GM21576 (cell line): ENCODE data around the gene UBR2.
"Not testable (repeated sequence)": the region's sequence is repeated elsewhere in the genome, so short reads cannot be mapped to it uniquely, and the experiment has no call there.

Experiments used
- ATAC-seq: cut with Tn5 transposase; IDR thresholded peaks from one replicate; pipeline ENCODE4 v1.9.1; 2021; ENCODE audit warnings: mild to moderate bottlenecking, moderate library complexity; ENCODE audit not compliant: unreplicated experiment

UBR2 gene

DNA sequence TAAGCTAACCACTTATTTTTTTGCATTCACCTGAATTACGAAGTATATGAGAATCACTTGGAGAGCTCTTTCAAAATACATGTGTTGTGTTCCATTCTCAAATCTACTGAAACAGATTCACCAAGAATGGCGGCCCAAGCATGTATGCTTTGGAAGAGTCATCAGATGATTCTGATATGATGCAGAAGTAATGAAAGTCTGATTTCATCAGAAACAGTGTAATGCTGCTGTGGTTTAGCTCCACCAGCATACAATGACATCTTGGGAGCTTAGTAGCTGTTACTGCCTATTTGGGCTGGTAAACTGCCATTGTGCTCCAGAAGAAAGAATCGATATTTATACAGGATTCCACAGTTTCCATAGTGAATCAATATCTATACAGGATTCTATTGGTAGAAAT is 52.9 kb downstream of the UBR2 start:
- ATAC-seq, result no peak

DNA sequence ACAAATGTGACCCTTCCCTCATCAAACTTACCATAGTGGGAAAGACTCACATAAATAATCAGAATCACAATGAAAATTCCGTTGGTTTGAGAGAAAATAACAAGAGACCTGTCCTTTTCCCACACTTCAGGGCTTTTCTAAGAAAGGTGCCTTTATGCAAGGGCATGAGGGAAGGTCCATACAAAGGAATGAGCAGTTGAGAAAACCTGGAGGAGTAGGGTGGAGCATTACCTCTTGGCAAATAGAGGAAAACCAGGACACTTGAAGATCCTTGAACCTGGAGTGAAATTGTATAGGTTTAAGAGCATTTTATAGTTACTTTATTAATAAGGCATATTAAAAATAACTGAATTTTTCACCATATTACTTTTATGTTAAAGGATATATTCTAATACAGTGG is 54.3 kb downstream of the UBR2 start:
- ATAC-seq, result no peak

DNA sequence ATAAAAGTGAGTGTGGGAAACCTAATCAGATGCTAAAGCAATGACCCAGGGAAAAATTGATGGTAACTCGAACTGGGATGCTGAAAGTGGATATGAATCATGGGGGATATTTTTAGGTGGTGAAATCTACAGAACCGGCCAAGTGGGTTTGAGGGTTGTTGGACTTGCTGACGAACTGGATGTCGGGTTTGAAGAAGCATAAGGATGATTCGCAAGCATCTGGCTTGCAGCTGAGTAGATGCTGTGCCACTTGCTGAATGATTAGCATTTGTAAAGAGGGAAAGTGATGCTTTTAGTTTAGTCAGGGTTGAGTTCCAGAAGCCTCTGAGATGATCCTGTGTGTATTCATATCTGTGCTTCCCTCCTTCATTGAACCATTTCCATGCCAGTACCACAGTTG is 54.9 kb downstream of the UBR2 start:
- no peak for ATAC-seq

DNA sequence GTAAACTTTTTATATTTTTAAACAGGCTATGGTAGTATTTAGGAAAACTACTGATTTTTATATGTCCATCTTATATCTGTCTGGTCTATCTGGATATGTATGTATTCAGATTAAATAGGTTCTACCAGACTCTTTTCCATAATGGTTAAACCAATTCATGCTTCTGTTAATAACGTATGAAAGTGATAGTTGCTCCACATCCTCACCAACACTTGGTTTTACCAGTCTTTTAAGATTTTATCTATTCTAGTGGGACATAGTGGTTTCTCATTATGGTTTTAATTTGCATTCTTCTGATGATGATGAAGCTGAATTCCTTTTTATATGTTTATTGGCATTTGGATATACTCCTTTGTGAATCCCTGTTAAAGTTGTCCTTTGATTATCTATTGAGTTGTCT is 56.1 kb downstream of the UBR2 start:
- ATAC-seq, result no peak

DNA sequence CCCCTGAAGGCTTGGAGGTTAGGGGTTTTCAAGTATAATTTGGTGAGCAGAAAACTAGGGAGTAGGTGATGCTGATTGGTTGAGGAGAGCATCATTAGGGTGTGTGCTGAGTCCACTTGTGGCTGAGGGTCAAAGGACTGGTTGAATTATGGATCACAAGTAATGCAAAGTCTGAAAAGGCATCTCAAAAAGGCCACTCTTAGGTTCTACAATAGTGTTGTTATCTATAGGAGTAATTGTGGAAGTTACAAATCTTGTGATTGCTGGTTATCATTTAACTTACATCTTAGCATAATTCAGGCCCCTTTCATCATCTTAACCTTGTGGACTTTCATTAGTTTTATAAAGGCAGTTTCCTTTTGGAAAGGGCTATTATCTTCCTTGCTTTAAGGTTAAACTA is 60.8 kb downstream of the UBR2 start:
- no peak for ATAC-seq

DNA sequence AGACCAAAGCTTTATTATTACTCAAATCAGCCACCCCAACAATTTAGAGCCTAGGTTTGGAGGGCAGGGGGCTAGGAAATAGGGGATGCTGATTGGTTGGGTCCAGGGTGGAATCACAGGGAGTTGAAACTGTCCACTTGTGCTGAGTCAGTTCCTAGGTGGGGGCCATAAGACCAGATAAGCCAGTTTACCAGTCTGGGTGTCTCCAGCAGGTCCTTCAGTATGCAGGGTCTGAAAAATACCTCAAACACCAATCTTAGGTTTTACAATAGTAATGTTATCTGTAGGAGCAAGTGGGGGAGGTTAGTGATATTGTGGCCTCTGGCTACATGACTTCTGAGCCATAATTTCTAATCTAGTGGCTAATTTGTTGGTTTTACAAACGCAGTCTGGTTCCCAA is 63.2 kb downstream of the UBR2 start:
- no peak for ATAC-seq

DNA sequence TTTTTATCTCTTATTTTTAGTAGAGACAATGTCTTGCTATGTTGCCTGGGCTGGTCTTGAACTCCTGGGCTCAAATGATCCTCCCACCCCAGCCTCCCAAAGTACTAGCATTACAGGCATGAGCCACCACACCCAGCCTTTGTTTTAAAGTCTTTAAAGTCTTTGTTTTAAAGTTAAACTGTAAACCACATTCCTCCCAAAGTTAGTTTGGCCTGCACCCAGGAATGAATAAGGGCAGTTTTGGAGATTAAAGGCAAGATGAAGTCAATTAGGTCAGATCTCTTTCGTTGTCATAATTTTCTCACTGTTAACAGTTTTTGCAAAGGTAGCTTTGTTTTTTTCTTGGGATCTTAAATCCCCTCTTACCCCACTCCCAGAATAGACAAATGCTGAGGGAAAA is 63.8 kb downstream of the UBR2 start:
- ATAC-seq, result no peak

DNA sequence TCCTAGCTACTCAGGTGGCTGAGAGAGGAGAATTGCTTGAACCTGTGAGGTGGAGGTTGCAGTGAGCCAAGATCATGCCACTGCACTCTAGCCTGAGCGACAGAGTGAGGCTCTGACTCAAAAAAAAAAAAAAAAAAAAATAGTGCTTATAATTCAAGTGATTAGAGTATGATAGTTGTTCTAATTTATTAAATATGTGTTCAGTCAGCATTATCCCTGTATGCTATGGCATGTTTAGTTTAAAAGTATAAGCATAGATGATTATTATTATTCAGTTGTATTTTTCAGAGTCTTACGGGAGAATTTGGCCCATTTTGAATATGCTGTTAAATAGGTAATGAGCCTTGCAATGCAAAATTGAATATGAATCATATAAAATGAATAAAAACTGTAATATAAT is 64.8 kb downstream of the UBR2 start:
- ATAC-seq, result no peak

DNA sequence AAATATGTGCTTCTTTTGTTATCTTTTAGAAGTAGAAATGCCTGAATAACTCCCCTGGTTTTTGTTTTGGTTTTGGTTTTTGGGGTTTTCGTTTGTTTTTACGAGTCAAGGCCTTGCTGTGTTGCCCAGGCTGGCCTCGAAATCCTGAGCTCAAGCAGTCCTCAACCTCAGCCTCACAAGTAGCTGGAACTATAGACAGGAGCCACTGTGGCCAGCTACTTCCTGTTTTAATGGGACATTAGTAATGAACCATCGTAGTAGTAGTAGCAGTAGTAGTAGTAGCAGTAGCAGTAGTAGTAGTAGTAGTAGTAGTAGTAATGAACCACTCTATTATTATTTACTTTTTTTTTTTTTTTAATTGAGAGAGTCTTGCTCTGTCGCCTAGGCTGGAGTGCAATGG is 66.0 kb downstream of the UBR2 start:
- ATAC-seq, result no peak

DNA sequence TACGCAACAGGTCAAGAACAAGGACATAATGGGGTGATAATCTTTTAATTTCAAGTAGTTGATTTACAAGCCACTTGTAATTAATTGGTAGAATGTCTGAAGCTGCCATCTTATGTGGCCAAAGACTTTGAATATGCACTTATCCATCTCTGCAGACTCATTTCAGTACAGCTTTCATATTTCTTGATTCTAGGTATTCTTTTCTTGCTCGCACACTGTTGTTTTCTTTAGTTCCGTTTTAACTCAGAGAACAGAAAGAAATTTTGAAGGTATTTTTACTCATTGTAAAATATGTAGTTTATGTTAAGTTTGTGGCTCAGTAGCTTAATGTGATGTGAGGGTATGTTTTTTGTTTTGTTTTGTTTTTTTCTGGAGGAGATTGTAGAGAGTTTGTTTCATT is 73.9 kb downstream of the UBR2 start:
- ATAC-seq, result no peak

DNA sequence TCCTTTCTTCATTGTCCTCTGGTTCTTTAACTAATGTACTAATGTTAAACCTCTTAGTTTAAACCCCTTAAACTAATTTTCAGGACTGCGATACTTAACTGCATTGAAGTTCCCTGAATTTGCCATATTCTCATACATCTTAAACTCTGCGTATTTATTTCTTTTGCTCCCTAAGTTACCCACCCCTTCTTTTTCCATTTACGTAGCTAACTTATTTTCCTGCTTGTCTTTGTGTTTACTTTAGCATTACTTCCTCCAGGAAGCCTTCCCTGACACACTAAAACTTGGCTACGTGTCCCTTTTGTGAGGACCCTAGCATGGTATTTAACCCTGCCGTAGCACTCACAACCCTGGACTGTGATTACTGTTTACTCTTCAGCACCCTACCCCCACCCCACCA is 79.0 kb downstream of the UBR2 start:
- no peak for ATAC-seq

DNA sequence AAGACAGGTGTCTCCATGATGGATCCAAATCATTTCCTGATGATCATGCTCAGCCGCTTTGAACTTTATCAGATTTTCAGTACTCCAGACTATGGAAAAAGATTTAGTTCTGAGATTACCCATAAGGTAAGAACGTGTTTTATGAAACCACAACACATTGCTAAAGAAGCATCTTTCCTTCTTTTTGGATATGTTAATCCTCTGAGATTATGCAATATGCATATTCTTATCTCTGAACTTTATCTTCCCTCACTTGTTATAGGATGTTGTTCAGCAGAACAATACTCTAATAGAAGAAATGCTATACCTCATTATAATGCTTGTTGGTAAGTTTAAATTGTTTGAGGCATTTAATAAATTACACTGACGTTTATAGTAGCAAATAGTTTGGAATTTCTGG is 80.4 kb downstream of the UBR2 start:
- no peak for ATAC-seq

DNA sequence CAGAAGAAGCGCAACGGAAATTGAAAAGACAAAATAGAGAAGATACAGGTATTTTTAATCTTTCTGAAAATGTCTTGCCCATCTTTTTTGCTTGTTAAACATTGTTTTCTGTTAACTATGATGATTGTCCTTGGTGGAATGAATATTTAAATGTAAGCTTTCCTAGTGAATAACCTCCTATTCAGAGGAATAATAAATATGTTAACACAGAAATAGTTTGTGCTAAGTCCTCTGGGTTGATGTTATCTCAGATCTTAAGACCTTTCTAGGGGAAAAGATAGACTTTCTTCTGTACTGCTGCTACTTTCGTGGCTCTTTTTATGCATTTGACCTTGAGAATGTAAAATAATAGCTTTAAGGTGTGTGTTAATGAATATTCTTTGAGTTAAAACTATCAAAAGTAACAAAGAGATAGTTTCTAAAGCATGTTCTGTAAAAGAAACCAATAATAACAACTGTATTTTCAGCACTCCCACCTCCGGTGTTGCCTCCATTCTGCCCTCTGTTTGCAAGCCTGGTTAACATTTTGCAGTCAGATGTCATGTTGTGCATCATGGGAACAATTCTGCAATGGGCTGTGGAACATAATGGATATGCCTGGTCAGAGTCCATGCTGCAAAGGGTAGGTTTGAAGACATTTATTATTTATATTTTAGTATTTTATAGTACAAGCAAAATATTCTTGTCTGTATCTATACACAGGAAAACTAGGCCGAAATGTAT is 88.4 kb downstream of the UBR2 start:
- no peak for ATAC-seq

DNA sequence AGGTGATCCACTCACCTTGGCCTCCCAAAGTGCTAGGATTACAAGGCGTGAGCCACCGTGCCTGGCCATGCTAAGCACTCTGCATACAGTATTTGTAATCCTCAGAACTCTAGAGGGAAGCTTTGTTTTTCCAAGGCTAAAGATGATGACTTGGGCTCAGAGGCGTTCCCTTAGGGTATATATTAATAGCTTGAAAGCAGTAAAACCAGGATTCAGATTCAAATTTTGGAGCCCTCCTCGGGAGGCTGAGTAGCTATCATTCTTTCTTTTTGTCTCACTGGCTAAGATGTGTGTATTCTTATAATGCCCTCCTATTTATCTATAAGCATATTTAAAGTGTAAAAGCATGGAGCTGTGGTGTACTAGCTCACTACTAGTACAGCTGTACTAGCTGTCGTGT is 90.0 kb downstream of the UBR2 start:
- no peak for ATAC-seq

DNA sequence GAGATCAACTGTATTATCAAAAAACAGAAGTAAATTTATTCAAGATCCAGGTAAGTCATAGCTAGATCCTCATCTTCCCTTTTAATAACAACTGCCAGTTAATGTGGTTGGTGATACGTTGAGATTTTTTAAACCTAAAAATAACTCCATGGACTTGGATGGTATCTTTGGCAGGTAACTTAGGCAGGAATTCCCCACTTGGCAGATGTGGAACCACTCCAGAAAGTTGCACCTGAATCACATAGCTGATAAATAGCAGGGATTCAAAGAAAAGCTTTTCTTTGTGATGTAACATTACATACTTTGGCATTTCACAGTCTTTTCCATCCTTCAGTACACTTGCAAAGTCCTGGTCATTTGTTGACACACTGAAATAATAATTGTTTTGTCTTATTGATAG is 96.0 kb downstream of the UBR2 start:
- no peak for ATAC-seq

DNA sequence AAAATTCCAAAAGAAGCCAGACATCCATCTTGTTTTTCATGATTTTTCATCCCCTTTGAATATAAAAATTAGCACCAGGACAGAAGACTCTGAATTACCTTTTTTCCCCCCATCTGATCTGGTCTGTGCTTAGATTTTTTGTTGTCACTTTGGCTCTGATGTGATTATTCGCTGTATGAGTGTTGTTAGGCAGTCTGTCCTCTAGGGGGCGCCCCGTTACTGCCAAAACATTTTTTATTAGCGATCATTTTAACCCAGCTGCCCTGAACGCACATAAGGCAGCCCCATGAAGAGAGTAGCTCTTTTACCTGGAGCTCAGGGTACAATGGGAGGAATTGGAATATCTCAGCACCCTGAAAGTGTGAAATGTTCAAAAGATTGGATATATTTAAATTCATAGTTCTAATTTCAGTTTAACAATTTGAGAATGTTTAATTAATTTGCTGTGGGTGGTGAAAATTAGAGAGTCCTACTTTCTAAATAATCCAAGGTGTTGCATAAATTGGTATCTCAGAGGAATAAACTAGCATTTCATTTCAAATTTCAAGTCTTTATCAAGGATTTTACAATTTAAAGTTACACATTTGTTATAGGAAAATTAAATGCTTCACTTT is 97.8 kb downstream of the UBR2 start:
- ATAC-seq, result no peak

DNA sequence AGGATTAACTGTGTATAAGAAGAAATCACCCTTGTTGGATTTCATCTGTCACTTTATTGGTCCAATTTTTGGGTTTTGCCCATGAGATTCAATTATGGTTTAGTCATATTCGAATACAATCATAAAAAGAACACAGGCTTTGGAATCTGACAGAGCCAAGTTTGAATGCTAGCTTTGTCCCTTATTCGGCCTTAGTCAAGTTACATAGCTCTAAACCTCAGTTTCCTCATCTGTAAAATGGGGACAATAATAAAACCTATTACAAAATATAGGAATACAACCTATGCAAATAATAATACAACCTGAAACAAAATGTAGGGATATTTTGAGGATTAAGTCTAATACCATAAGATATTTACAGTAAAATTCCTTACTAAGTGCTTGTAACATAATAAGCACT is 100.9 kb downstream of the UBR2 start:
- ATAC-seq, result no peak

DNA sequence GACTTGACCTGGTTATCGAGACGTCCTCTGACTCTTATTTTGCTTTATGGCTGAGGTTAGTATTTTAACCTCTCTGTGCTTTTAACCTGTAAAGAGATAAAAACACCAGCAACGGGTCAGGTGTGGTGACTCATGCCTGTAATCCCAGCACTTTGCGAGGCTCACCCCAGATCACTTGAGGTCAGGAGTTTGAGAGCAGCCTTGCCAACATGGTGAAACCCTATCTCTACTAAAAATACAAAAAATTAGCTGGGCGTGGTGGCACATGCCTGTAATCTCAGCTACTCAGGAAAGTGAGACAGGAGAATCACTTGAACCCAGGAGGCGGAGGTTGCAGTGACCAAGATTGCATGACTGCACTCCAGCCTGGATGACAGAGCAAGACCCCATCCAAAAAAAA is 110.5 kb downstream of the UBR2 start:
- not testable (repeated sequence) for ATAC-seq

DNA sequence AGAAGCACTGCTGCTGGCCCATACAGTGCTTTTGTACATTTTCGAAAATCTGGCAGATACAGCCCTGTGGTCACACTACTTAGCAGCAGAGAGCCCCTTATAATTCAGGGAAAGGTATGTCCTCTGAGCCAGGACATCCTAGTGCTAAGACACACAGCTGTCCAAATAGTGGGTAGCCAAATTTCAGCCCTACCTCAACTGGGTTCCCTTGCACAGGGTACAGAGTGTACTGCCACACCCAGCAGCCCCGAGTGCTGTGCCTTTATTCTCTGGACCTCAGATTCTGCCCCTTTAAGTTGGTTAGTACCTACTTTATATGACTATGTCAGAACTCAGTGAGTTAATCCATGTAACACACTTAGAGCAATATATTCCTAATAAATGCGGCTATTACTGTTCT is 111.0 kb downstream of the UBR2 start:
- ATAC-seq, result no peak

DNA sequence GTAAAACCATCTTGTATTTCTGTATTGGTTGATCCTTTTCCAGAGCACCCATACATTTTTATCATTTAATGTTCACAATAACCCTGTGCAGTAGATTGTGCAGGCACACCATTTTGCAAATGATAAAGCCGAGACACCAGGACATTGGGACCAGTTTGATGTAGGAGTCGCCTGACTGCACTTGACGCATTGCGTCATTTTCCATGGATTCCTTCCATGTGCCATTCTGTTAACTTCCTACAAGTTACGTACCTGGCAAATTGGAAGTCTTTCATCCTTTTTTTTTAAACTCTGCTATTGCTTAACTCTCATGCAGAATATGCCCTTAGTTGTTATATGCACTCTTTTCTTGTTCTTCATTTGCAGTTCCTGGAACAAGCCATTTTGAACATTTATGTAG is 115.5 kb downstream of the UBR2 start:
- no peak for ATAC-seq

DNA sequence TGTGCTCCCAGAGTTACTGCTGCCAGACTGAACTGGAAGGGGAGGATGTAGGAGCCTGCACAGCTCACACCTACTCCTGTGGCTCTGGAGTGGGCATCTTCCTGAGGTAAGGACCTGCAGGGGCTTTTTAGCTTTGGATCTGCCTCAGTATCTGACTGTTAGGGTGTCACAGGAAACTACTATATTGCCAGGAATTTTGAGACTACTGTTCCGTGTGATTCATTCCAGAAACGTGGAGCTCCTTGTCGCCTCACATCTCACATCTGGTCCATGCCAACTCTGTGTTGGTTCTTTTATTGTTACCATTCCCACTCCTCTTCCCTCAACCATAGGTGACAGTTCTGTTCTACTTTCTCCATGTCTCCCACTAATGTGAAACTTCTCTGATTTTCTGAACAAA is 124.5 kb downstream of the UBR2 start:
- ATAC-seq, result no peak

DNA sequence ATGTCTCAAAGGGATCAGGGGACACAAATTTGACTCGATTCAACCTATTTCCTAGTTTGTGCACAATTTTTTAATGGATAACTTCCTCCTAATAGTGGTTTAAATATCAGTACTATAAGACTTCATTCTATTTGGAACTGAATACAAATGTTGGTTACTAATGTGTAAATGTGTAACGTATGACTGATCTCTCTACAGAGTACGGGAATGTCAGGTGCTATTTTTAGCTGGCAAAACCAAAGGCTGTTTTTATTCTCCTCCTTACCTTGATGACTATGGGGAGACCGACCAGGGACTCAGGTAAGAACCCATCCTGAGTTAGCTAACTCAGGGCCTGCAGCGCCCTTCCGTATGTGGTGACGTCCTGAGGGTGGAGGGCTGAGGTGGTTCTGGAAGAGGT is 125.5 kb downstream of the UBR2 start:
- ATAC-seq, result no peak

DNA sequence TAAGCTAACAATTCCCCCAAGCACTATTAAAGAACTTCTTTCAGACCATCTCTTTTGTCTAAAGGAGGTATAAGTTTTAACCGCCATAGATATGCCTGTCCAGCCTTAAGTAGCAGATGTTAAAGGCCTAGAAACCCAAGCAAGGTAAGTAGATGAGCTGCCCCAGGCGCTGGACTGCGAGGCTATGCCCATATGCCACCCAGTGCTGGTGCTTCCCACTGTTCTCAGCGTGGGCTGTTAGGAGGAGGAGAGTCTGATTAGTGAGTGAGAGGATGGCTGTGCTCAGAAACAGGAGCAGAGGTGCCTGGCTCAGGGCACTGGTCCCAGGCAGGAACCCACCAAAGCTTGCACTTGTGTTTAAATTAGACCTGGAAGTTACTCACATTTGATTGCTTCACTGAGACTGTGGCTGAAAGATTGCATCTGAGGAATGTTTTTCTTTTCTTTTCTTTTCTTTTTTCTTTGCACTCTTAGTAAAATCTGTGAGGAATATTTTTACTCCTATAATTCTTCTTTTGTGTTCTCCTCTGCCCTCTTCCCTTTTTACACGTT is 126.4 kb downstream of the UBR2 start:
- no peak for ATAC-seq
